ENCODE measurements around the gene NAPEPLD. TPM values are rescaled to one million over a fixed set of nuclear protein-coding genes. Genes with fewer than 3 reads are reported as not detected.
A peak's percentile ranks its signal among the peaks of the same experiment; 100 is the strongest.

Gene NAPEPLD
- total RNA-seq, 1 donor from 2014 or later, result 16.2 TPM

DNA sequence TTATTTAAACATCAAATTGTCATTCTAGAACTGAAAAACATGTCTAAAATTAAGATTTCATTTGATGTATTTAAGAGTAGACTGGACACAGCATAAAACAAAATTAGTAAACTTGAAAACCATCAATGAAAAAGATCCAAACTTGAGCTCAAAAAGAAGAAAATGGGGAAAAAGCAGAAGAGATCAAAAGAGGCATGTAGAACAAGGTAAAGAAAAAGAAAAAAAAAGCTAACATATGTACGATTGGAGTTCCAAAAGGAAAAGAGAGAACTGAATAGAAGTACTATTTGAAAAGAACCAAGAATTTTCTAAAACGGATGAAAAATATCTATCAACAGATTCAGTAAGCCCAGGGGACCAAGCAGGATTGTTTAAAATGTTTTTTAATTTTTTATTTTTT lies 77.9 kb downstream of the NAPEPLD start:
- ATAC-seq, result no peak
- intact Hi-C loops (cut with DNase I), result no loop called here
- no peaks in the 10 kb centered on the region for H3K27me3 ChIP-seq (ENCODE audit: low read depth)
- H3K4me3 ChIP-seq, result no peak overlapping the region
- no peak for TF ChIP-seq CTCF (IDR thresholded peaks at IDR 0.05)
- no peak overlapping the region for H3K27ac ChIP-seq
- H3K9me3 ChIP-seq, result no peaks in the 10 kb centered on the region
- H3K4me1 ChIP-seq, result peaks cover 10% of the 10 kb centered on the region
- no peaks in the 10 kb centered on the region for H3K36me3 ChIP-seq
- DNase-seq, result no peak

DNA sequence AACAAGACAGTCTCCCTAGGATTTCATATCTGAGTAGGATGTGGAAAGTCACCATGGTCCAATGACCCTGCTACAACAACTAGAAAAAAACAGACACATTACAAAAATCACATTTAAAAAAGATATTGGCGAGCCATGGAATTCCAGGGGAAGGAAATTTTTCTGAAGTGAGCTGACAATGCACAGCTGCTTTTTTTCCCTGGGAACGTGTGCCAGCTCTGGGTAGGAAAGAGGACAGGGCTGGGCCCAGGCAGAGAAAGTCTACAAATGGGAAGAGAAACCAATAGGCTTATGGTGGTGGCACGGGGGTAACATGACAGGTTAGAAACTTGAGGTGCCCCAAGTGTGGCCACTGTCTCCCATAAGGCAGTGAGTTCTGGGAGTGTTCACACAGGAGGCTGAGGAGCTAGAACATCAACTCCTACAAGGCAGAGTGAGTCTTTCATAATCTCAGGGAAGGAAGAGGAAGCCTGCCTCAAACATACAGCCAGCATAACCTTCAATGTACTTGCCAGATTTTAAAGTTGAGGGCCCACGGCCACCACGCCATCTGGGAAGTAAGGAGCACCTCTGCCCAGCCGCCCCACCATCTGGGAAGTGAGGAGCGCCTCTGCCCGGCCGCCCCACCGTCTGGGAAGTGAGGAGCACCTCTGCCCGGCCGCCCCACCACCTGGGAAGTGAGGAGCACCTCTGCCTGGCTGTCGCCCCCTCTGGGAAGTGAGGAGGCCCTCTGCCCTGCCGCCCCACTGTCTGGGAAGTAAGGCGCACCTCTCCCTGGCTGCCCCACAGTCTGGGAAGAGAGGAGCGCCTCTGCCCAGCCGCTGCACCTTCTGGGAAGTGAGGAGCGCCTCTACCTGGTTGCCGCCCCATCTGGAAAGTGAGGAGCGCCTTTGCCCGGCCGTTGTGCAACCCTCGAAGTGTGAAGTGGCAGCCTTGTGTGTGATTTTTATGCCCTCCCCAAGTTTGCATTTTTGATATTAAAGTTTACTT lies 80.2 kb downstream of the NAPEPLD start:
- DNase-seq (no peak), ATAC-seq (no peak)
- Histone ChIP-seq H3K36me3 (no peaks in the 10 kb centered on the region), H3K9me3 (no peaks in the 10 kb centered on the region), H3K27ac (no peak overlapping the region), H3K4me3 (no peak overlapping the region), H3K4me1 (peaks cover under 1% of the 10 kb centered on the region), H3K27me3 (ENCODE audit: low read depth) (no peaks in the 10 kb centered on the region)
- no peak for TF ChIP-seq CTCF (IDR thresholded peaks at IDR 0.05)
- intact Hi-C loops (cut with DNase I), result no loop called here

GRCh38 chr7:103065667-103066066 lies 83.2 kb downstream of the NAPEPLD start:
- ATAC-seq (peak; percentile 61), DNase-seq (no peak)
- Histone ChIP-seq H3K27me3 (ENCODE audit: low read depth) (no peaks in the 10 kb centered on the region), H3K4me1 (no peaks in the 10 kb centered on the region), H3K4me3 (no peak overlapping the region), H3K36me3 (no peaks in the 10 kb centered on the region), H3K9me3 (no peaks in the 10 kb centered on the region), H3K27ac (no peak overlapping the region)
- intact Hi-C loops (cut with DNase I), result no loop called here
- TF ChIP-seq CTCF (IDR thresholded peaks at IDR 0.05), result peak; percentile 43

DNA sequence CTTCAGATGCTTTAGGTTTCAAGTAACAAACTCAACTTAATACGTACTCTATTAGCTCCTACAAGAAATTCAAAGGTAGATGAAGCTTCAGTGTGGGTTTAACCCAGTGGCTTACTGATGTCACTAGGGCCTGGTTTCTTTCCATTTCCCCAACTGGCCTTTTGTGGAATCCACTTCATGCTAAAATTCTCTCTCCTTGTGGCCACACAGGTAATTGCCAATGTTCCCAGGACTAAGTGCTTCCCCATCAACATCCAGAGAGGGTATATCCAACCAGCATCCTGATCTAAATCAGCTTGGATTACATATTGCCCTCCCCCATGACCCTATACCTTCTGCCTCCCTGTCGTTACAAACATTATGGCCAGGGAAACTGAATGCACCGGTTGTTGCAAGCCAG lies 85.0 kb downstream of the NAPEPLD start:
- ATAC-seq, result no peak
- DNase-seq, result no peak
- Histone ChIP-seq H3K4me1 (no peaks in the 10 kb centered on the region), H3K27me3 (ENCODE audit: low read depth) (no peaks in the 10 kb centered on the region), H3K27ac (no peak overlapping the region), H3K9me3 (no peaks in the 10 kb centered on the region), H3K36me3 (no peaks in the 10 kb centered on the region), H3K4me3 (no peak overlapping the region)
- no peak for TF ChIP-seq CTCF (IDR thresholded peaks at IDR 0.05)
- intact Hi-C loops (cut with DNase I), result no loop called here

GRCh38 chr7:103059471-103059870 lies 89.4 kb downstream of the NAPEPLD start:
- no peaks in the 10 kb centered on the region for H3K27me3 ChIP-seq (ENCODE audit: low read depth)
- H3K4me1 ChIP-seq, result no peaks in the 10 kb centered on the region
- no peaks in the 10 kb centered on the region for H3K9me3 ChIP-seq
- no peak for ATAC-seq
- no peak for TF ChIP-seq CTCF (IDR thresholded peaks at IDR 0.05)
- intact Hi-C loops (cut with DNase I), result no loop called here
- no peak overlapping the region for H3K27ac ChIP-seq
- no peak overlapping the region for H3K4me3 ChIP-seq
- no peak for DNase-seq
- no peaks in the 10 kb centered on the region for H3K36me3 ChIP-seq

Data from lower lobe of right lung (tissue), 2 donors.